ENCODE results near the gene ATPAF1. TPM values are rescaled to one million over a fixed set of nuclear protein-coding genes. Genes with fewer than 3 reads are reported as not detected.

Gene ATPAF1
- total and polyA plus RNA-seq, 9 of the 15 experiments (the other 6 are each of a cell fraction or from before 2014, with no cell fraction given), result 6.3 to 56.2 (median 27.4) TPM

GRCh38 chr1:46649764-46650163 is 18.4 kb downstream of the ATPAF1 start:
- Histone ChIP-seq H4K20me1 (replicated peaks; ENCODE audit: control insufficient read depth, insufficient read depth, low read length) (no peaks in the 10 kb centered on the region), H3K9ac (ENCODE audit: insufficient read depth in 1 of 2, low read depth in 2 of 2, low read length in 2 of 2) (no peak overlapping the region), H3K27ac (ENCODE audit: extremely low read depth, low read depth, low read length) (no peak overlapping the region), H3K36me3 (ENCODE audit: control insufficient read depth, insufficient read depth, low read length) (peaks cover 10% of the 10 kb centered on the region), H3K27me3 (ENCODE audit: control insufficient read depth in 2 of 2, insufficient read depth in 2 of 2, low read length in 2 of 2) (no peaks in the 10 kb centered on the region), H3K4me2 (ENCODE audit: insufficient read depth, low read length) (no peak overlapping the region), H3K79me2 (ENCODE audit: control insufficient read depth, insufficient read depth, low read length) (no peaks in the 10 kb centered on the region), H3K9me1 (ENCODE audit: control insufficient read depth, insufficient read depth, low read length) (no peaks in the 10 kb centered on the region), H3K4me1 (replicated peaks in 1 of 2; ENCODE audit: control insufficient read depth in 2 of 2, insufficient read depth in 2 of 2, low read length in 2 of 2) (no peaks in the 10 kb centered on the region), H3K4me3 (no peak overlapping the region), H3K9me3 (replicated peaks; ENCODE audit: control insufficient read depth, insufficient read depth, low read depth, low read length) (no peaks in the 10 kb centered on the region), H2AFZ (ENCODE audit: low read depth, low read length) (no peak overlapping the region)
- DNase-seq (ENCODE audit: extremely low read depth in 1 of 4, low spot score in 3 of 4) (no peak), ATAC-seq (no peak), FAIRE-seq (no peak)
- TF ChIP-seq CHD2 (IDR thresholded peaks at IDR 0.05; ENCODE audit: low read depth, low read length) (no peak), TGIF2 (CRISPR knock-in tag; IDR thresholded peaks at IDR 0.05) (no peak), SMAD1 (IDR thresholded peaks at IDR 0.05; ENCODE audit: low read depth, low read length, partially characterized antibody) (no peak)
- intact Hi-C loops (cut with micrococcal nuclease), result no loop called here
- ChIA-PET POLR2A (interaction anchor here (0.5 to 0.6 kb wide), 3 partner anchors 28 to 664 kb away, joined by 3 read pairs; partner anchors contain the start of gene STIL), CTCF (ENCODE audit: low intra/inter-chr PET ratio) (no interaction called here)
- BruUV-seq (replicated peaks), result no TSS peak
- in situ Hi-C loops (cut with MboI), result no loop called here
- 62% methylated on average over 2 of the region's 2 CpGs for WGBS (ENCODE audit: insufficient coverage, low coverage, missing lambda C conversion rate)

GRCh38 chr1:46647611-46648010 is 20.6 kb downstream of the ATPAF1 start:
- BruUV-seq (replicated peaks), result no TSS peak
- H3K4me1 ChIP-seq (replicated peaks in 1 of 2; ENCODE audit: control insufficient read depth in 2 of 2, insufficient read depth in 2 of 2, low read length in 2 of 2), result no peaks in the 10 kb centered on the region; a peak in 2 of 5 replicates
- no peaks in the 10 kb centered on the region for H3K27me3 ChIP-seq (ENCODE audit: control insufficient read depth in 2 of 2, insufficient read depth in 2 of 2, low read length in 2 of 2)
- H3K9me1 ChIP-seq (ENCODE audit: control insufficient read depth, insufficient read depth, low read length), result no peaks in the 10 kb centered on the region
- no peak overlapping the region for H3K27ac ChIP-seq (ENCODE audit: extremely low read depth, low read depth, low read length)
- 77% methylated on average over 3 of the region's 3 CpGs for WGBS (ENCODE audit: insufficient coverage, low coverage, missing lambda C conversion rate)
- intact Hi-C loops (cut with micrococcal nuclease), result no loop called here
- no peak overlapping the region for H3K4me3 ChIP-seq
- DNase-seq (ENCODE audit: extremely low read depth in 1 of 4, low spot score in 3 of 4), result no peak
- H3K4me2 ChIP-seq (ENCODE audit: insufficient read depth, low read length), result no peak overlapping the region
- no peak for ATAC-seq
- H3K79me2 ChIP-seq (ENCODE audit: control insufficient read depth, insufficient read depth, low read length), result no peaks in the 10 kb centered on the region
- in situ Hi-C loops (cut with MboI), result no loop called here
- FAIRE-seq, result no peak
- peaks cover 9% of the 10 kb centered on the region for H3K36me3 ChIP-seq (ENCODE audit: control insufficient read depth, insufficient read depth, low read length)
- POLR2A ChIA-PET, result interaction anchor here (0.9 to 1.1 kb wide), 2 partner anchors 12 to 15 kb away, joined by 3 to 4 read pairs; no protein-coding TSS in a partner anchor
- H3K9ac ChIP-seq (ENCODE audit: insufficient read depth in 1 of 2, low read depth in 2 of 2, low read length in 2 of 2), result no peak overlapping the region
- CTCF ChIA-PET (ENCODE audit: low intra/inter-chr PET ratio), result no interaction called here
- H3K9me3 ChIP-seq (replicated peaks; ENCODE audit: control insufficient read depth, insufficient read depth, low read depth, low read length), result no peaks in the 10 kb centered on the region
- no peak overlapping the region for H2AFZ ChIP-seq (ENCODE audit: low read depth, low read length)
- no peaks in the 10 kb centered on the region for H4K20me1 ChIP-seq (replicated peaks; ENCODE audit: control insufficient read depth, insufficient read depth, low read length)
- no peak for TF ChIP-seq PPARD (CRISPR knock-in tag; IDR thresholded peaks at IDR 0.05)
- no peak for TF ChIP-seq ZNF354B (CRISPR knock-in tag; IDR thresholded peaks at IDR 0.05)
- no peak for TF ChIP-seq RBFOX2 (IDR thresholded peaks at IDR 0.05; ENCODE audit: low read depth, low read length)
- no peak for TF ChIP-seq BRCA1 (IDR thresholded peaks at IDR 0.05)
- TF ChIP-seq BRCA1 (CRISPR knock-in tag; IDR thresholded peaks at IDR 0.05), result no peak
- TF ChIP-seq TCF7 (IDR thresholded peaks at IDR 0.05; ENCODE audit: borderline replicate concordance), result no peak
- TF ChIP-seq KLF6 (CRISPR knock-in tag; IDR thresholded peaks at IDR 0.05; ENCODE audit: borderline replicate concordance), result no peak
- no peak for TF ChIP-seq HLTF (IDR thresholded peaks at IDR 0.05)
- no peak for TF ChIP-seq JUN (IDR thresholded peaks at IDR 0.05; ENCODE audit: borderline replicate concordance, low read depth, low read length)
- TF ChIP-seq JUN (CRISPR knock-in tag; IDR thresholded peaks at IDR 0.05; ENCODE audit: borderline replicate concordance), result no peak
- no peak for TF ChIP-seq ZNF280A (IDR thresholded peaks at IDR 0.05; ENCODE audit: low read depth, partially characterized antibody)
- no peak for TF ChIP-seq SRF (CRISPR knock-in tag; IDR thresholded peaks at IDR 0.05)
- no peak for TF ChIP-seq ZKSCAN1 (IDR thresholded peaks at IDR 0.05; ENCODE audit: low read depth, low read length)

Data from K562 (cell line).